GM13976 (cell line): Measurements from ENCODE around the gene WDR4.
A peak's percentile ranks its signal among the peaks of the same experiment; 100 is the strongest.
"Not testable (repeated sequence)": the region's sequence is repeated elsewhere in the genome, so short reads cannot be mapped to it uniquely, and the experiment has no call there.

ENCODE experiments used
- DNase-seq: peaks from one replicate; pipeline ENCODE4 v3.0.0; 2012; ENCODE audit warnings: low spot score
- CTCF ChIP-seq: IDR thresholded peaks from 2 replicates; pipeline ENCODE4 v1.5.1; 2012; ENCODE audit warnings: borderline replicate concordance, mild to moderate bottlenecking; ENCODE audit not compliant: insufficient read depth; ENCODE audit errors: extremely low read depth, missing control alignments, control extremely low read depth
- in situ Hi-C: fragments of 300-500 bp; cut with MboI; formaldehyde crosslinking; loops from one replicate; pipeline ENCODE4 v1.12.0; 2022; ENCODE audit warnings: low sequenced_read_pairs, mixed read lengths, inconsistent platforms; ENCODE audit not compliant: unreplicated experiment

Gene WDR4

GRCh38 chr21:42839271-42840231, 39.8 kb downstream of the WDR4 start:
- TF ChIP-seq CTCF: no peak
- in situ Hi-C loops: no loop called here
- DNase-seq: no peak

- in situ Hi-C loops: not testable (repeated sequence)
- DNase-seq: peak; percentile 30
Observed at GRCh38 chr21:42838212-42838690, 41.1 kb downstream of the WDR4 start.

- TF ChIP-seq CTCF: no peak
- peak; percentile 39 for DNase-seq
- in situ Hi-C loops: no loop called here
Observed at GRCh38 chr21:42837421-42838211, 41.7 kb downstream of the WDR4 start.

- in situ Hi-C loops: no loop called here
- DNase-seq: peak; percentile 32
- no peak for TF ChIP-seq CTCF
Observed at GRCh38 chr21:42836767-42837301, 42.5 kb downstream of the WDR4 start.

GRCh38 chr21:42836402-42836666, 43.0 kb downstream of the WDR4 start:
- no peak for TF ChIP-seq CTCF
- in situ Hi-C loops: no loop called here
- no peak for DNase-seq

GRCh38 chr21:42835611-42836401, 43.5 kb downstream of the WDR4 start:
- TF ChIP-seq CTCF: no peak
- in situ Hi-C loops: no loop called here
- DNase-seq: no peak
